Measurements from ENCODE around the gene CELA1. TPM values are rescaled to one million over a fixed set of nuclear protein-coding genes. Genes with fewer than 3 reads are reported as not detected.

The CELA1 gene
- total and polyA plus RNA-seq, 10 of the 15 experiments (the other 5 are each of a cell fraction or from before 2014, with no cell fraction given), result not detected

DNA sequence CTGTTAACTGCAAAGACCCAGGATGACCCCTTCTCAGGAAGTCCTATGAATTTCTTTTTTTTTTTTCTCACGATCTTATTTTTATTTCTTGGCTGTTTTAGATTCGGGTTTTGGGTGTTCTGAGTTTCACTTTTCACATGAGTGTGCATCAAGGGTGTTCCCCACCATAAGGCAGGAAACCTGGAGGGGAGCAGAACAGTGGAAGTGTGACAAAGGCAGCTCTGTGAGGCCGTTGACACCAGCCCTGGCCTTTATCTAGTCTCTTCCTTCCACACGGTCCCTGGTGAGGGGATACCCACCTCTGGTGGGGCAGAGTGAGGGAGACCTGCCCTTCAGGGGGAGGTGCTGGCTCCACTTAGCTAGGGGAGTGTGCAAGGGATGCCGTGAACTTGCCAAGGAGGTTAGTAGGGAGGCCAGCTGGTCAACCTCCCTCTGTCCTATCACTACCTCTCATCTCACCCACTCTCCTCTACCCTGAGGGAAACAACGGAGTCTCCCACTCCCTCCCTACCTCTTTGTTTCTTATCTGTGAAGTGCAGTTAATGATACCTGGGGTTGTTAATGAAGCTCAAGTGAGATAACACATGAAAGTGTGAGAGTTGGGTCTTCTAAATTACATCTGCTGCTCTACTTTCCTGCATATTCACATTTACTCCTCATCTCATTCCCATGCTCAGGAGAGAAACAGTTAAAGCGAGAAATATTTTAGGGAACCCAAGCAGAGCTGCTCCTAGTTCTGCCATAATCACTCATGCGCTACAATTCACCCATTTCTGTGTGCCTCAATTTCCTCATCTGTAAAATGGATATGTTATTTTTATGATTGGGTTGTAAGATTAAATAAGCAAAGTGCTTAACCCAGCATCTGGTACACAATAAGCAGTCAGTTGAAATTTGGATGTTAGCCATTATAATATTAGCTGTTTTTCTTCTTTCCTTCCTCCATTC, 49.1 kb upstream of the CELA1 start (continued):
- peak; percentile 48; the same call in 1 of the 2 replicates for TF ChIP-seq ZNF687 (IDR thresholded peaks at IDR 0.05)
- peak; percentile 70; the same call in 1 of the 2 replicates for TF ChIP-seq ATF2 (IDR thresholded peaks at IDR 0.05; ENCODE audit: low read length)
- no peak for TF ChIP-seq SMAD1 (IDR thresholded peaks at IDR 0.05; ENCODE audit: low read depth, partially characterized antibody)
- no peak for TF ChIP-seq BCL11A (IDR thresholded peaks at IDR 0.05; ENCODE audit: low read depth, low read length)
- no peak for TF ChIP-seq PAX8 (IDR thresholded peaks at IDR 0.05)
- no peak for TF ChIP-seq STAT1 (conservative IDR thresholded peaks at IDR 0.05)
- TF ChIP-seq IKZF1 (conservative IDR thresholded peaks at IDR 0.05), result peak; percentile 74
- TF ChIP-seq, protein P1, sequence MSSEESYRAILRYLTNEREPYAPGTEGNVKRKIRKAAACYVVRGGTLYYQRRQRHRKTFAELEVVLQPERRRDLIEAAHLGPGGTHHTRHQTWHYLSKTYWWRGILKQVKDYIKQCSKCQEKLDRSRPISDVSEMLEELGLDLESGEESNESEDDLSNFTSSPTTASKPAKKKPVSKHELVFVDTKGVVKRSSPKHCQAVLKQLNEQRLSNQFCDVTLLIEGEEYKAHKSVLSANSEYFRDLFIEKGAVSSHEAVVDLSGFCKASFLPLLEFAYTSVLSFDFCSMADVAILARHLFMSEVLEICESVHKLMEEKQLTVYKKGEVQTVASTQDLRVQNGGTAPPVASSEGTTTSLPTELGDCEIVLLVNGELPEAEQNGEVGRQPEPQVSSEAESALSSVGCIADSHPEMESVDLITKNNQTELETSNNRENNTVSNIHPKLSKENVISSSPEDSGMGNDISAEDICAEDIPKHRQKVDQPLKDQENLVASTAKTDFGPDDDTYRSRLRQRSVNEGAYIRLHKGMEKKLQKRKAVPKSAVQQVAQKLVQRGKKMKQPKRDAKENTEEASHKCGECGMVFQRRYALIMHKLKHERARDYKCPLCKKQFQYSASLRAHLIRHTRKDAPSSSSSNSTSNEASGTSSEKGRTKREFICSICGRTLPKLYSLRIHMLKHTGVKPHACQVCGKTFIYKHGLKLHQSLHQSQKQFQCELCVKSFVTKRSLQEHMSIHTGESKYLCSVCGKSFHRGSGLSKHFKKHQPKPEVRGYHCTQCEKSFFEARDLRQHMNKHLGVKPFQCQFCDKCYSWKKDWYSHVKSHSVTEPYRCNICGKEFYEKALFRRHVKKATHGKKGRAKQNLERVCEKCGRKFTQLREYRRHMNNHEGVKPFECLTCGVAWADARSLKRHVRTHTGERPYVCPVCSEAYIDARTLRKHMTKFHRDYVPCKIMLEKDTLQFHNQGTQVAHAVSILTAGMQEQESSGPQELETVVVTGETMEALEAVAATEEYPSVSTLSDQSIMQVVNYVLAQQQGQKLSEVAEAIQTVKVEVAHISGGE (CRISPR knock-in tag; IDR thresholded peaks at IDR 0.05), result no peak
- TF ChIP-seq NFYB (IDR thresholded peaks at IDR 0.05; ENCODE audit: insufficient read depth, low read depth, low read length), result no peak
- TF ChIP-seq DPF2 (IDR thresholded peaks at IDR 0.05), result 0 out of 2 replicates have a peak, but pooled peaks have one; percentile 29
- TF ChIP-seq PAX5 (IDR thresholded peaks at IDR 0.05; ENCODE audit: borderline replicate concordance, low read depth, low read length), result no peak
- TF ChIP-seq MEF2A (IDR thresholded peaks at IDR 0.05; ENCODE audit: insufficient read depth, low read depth, low read length), result 0 out of 2 replicates have a peak, but pooled peaks have one; percentile 35
- TF ChIP-seq POLR2AphosphoS5 (IDR thresholded peaks at IDR 0.05; ENCODE audit: low read length), result no peak
- TF ChIP-seq MXI1 (IDR thresholded peaks at IDR 0.05; ENCODE audit: low read depth, low read length), result no peak
- no peak for TF ChIP-seq KDM1A (IDR thresholded peaks at IDR 0.05; ENCODE audit: borderline replicate concordance)
- TF ChIP-seq, protein P2, sequence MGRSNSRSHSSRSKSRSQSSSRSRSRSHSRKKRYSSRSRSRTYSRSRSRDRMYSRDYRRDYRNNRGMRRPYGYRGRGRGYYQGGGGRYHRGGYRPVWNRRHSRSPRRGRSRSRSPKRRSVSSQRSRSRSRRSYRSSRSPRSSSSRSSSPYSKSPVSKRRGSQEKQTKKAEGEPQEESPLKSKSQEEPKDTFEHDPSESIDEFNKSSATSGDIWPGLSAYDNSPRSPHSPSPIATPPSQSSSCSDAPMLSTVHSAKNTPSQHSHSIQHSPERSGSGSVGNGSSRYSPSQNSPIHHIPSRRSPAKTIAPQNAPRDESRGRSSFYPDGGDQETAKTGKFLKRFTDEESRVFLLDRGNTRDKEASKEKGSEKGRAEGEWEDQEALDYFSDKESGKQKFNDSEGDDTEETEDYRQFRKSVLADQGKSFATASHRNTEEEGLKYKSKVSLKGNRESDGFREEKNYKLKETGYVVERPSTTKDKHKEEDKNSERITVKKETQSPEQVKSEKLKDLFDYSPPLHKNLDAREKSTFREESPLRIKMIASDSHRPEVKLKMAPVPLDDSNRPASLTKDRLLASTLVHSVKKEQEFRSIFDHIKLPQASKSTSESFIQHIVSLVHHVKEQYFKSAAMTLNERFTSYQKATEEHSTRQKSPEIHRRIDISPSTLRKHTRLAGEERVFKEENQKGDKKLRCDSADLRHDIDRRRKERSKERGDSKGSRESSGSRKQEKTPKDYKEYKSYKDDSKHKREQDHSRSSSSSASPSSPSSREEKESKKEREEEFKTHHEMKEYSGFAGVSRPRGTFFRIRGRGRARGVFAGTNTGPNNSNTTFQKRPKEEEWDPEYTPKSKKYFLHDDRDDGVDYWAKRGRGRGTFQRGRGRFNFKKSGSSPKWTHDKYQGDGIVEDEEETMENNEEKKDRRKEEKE (IDR thresholded peaks at IDR 0.05), result no peak
- 0 out of 2 replicates have a peak, but pooled peaks have one; percentile 19 for TF ChIP-seq TCF3 (IDR thresholded peaks at IDR 0.05; ENCODE audit: borderline replicate concordance, insufficient read depth, low read depth, low read length)
